ENCODE results near the gene ECI2. TPM values are rescaled to one million over a fixed set of nuclear protein-coding genes. Genes with fewer than 3 reads are reported as not detected.

ECI2 gene
- total and polyA plus RNA-seq, 2 donors (not counting 1 experiment from before 2014, with no cell fraction given), result 15.2 to 28.3 TPM

- peaks cover 0 to 4% (median 3%) of the 10 kb centered on the region in 3 donors for H3K9me3 ChIP-seq (ENCODE audit: control extremely low read depth in 1 of 3, control insufficient read depth in 2 of 3, insufficient read depth in 1 of 3, low read length in 2 of 3)
- intact Hi-C loops (cut with micrococcal nuclease), result no loop called here
- H3K79me2 ChIP-seq (ENCODE audit: control insufficient read depth, insufficient read depth, low read length), result no peaks in the 10 kb centered on the region
- H3K4me2 ChIP-seq (replicated peaks; ENCODE audit: low read depth, low read length, poor library complexity, severe bottlenecking), result no peak overlapping the region
- H3K27me3 Mint-ChIP-seq, result peaks cover 6% of the 10 kb centered on the region
- no peak overlapping the region for H3K27ac Mint-ChIP-seq
- no peak for DNase-seq
- ATAC-seq (ENCODE audit: low read depth), result no peak
- H3K27ac ChIP-seq (ENCODE audit: low read length in 2 of 2), result no peak overlapping the region
- no peak overlapping the region for H3K4me3 Mint-ChIP-seq
- H2AFZ ChIP-seq (ENCODE audit: insufficient read depth, low read depth, low read length, poor library complexity, severe bottlenecking), result no peak overlapping the region
- 92% methylated on average over 6 of the region's 6 CpGs for WGBS (ENCODE audit: insufficient coverage)
- H3K4me1 ChIP-seq (ENCODE audit: control insufficient read depth in 2 of 2, insufficient read depth in 2 of 2, low read length in 2 of 2), result no peaks in the 10 kb centered on the region
- H3K36me3 ChIP-seq (replicated peaks in 1 of 2; ENCODE audit: control extremely low read depth in 1 of 2, control insufficient read depth in 1 of 2, extremely low read depth in 1 of 2, insufficient read depth in 2 of 2, low read length in 1 of 2), result no peaks in the 10 kb centered on the region
- POLR2A ChIA-PET, result no interaction called here
- no peaks in the 10 kb centered on the region for H3K9me3 Mint-ChIP-seq (ENCODE audit: insufficient read depth)
- TF ChIP-seq EZH2 (IDR thresholded peaks at IDR 0.05; ENCODE audit: borderline replicate concordance, insufficient read depth, low read depth, low read length, poor library complexity, severe bottlenecking) (no peak), CTCF (IDR thresholded peaks at IDR 0.05) (no peak)
- no peak overlapping the region for H3K9ac ChIP-seq (ENCODE audit: low read length)
- no peaks in the 10 kb centered on the region for H3K27me3 ChIP-seq (replicated peaks in 1 of 4; ENCODE audit: control extremely low read depth in 1 of 4, control insufficient read depth in 3 of 4, insufficient read depth in 4 of 4, low read length in 3 of 4)
- CTCF ChIA-PET, result no interaction called here
- H3K4me3 ChIP-seq (ENCODE audit: control extremely low read depth in 1 of 5, extremely low read depth in 1 of 5, insufficient read depth in 1 of 5, low read depth in 2 of 5, low read length in 4 of 5), result no peak overlapping the region
- no peaks in the 10 kb centered on the region for H3K4me1 Mint-ChIP-seq
- no peaks in the 10 kb centered on the region for H4K20me1 ChIP-seq (ENCODE audit: control insufficient read depth, insufficient read depth, low read length, poor library complexity, severe bottlenecking)
Observed at GRCh38 chr6:4164456-4164855, 29.1 kb upstream of the ECI2 start.

GRCh38 chr6:4164117-4164442 is 28.7 kb upstream of the ECI2 start:
- Histone ChIP-seq H3K27ac (ENCODE audit: low read length in 2 of 2) (no peak overlapping the region), H3K9ac (ENCODE audit: low read length) (no peak overlapping the region), H3K4me1 (ENCODE audit: control insufficient read depth in 2 of 2, insufficient read depth in 2 of 2, low read length in 2 of 2) (no peaks in the 10 kb centered on the region), H4K20me1 (ENCODE audit: control insufficient read depth, insufficient read depth, low read length, poor library complexity, severe bottlenecking) (no peaks in the 10 kb centered on the region), H2AFZ (ENCODE audit: insufficient read depth, low read depth, low read length, poor library complexity, severe bottlenecking) (no peak overlapping the region), H3K79me2 (ENCODE audit: control insufficient read depth, insufficient read depth, low read length) (no peaks in the 10 kb centered on the region), H3K4me2 (replicated peaks; ENCODE audit: low read depth, low read length, poor library complexity, severe bottlenecking) (no peak overlapping the region), H3K36me3 (replicated peaks in 1 of 2; ENCODE audit: control extremely low read depth in 1 of 2, control insufficient read depth in 1 of 2, extremely low read depth in 1 of 2, insufficient read depth in 2 of 2, low read length in 1 of 2) (no peaks in the 10 kb centered on the region), H3K9me3 (ENCODE audit: control extremely low read depth in 1 of 3, control insufficient read depth in 2 of 3, insufficient read depth in 1 of 3, low read length in 2 of 3) (peaks cover 0 to 4% (median 3%) of the 10 kb centered on the region in 3 donors), H3K27me3 (replicated peaks in 1 of 4; ENCODE audit: control extremely low read depth in 1 of 4, control insufficient read depth in 3 of 4, insufficient read depth in 4 of 4, low read length in 3 of 4) (no peaks in the 10 kb centered on the region), H3K4me3 (ENCODE audit: control extremely low read depth in 1 of 5, extremely low read depth in 1 of 5, insufficient read depth in 1 of 5, low read depth in 2 of 5, low read length in 4 of 5) (no peak overlapping the region)
- Mint-ChIP-seq H3K9me3 (ENCODE audit: insufficient read depth) (no peaks in the 10 kb centered on the region), H3K27me3 (peaks cover 6% of the 10 kb centered on the region), H3K27ac (no peak overlapping the region), H3K4me3 (no peak overlapping the region), H3K4me1 (no peaks in the 10 kb centered on the region)
- CTCF ChIA-PET, result interaction anchor here (1.5 kb wide), 1 partner anchor 10 kb away, joined by 3 read pairs; no protein-coding TSS in a partner anchor
- POLR2A ChIA-PET, result no interaction called here
- ATAC-seq (ENCODE audit: low read depth), result no peak
- no peak for DNase-seq
- intact Hi-C loops (cut with micrococcal nuclease), result no loop called here
- 100% methylated on average over 2 of the region's 4 CpGs for WGBS (ENCODE audit: insufficient coverage)
- no peak for TF ChIP-seq EZH2 (IDR thresholded peaks at IDR 0.05; ENCODE audit: borderline replicate concordance, insufficient read depth, low read depth, low read length, poor library complexity, severe bottlenecking)
- no peak for TF ChIP-seq CTCF (IDR thresholded peaks at IDR 0.05)

All from B cell (primary cell).